Tongue (tissue), 2 donors: Measurements from ENCODE around the gene ELAPOR1. TPM values are rescaled to one million over a fixed set of nuclear protein-coding genes. Genes with fewer than 3 reads are reported as not detected.

Experiments
- DNase-seq: peaks from one replicate; pipeline ENCODE4 v3.0.0-alpha.2; 2015
- total RNA-seq: library from RNA; depleted of rRNA; stranded (reverse); fragments of >200 nt; gene quantifications from one replicate; pipeline ENCODE4 v1.2.3, GENCODE V29; 2014

Gene ELAPOR1
- 18.8 TPM for total RNA-seq

DNA sequence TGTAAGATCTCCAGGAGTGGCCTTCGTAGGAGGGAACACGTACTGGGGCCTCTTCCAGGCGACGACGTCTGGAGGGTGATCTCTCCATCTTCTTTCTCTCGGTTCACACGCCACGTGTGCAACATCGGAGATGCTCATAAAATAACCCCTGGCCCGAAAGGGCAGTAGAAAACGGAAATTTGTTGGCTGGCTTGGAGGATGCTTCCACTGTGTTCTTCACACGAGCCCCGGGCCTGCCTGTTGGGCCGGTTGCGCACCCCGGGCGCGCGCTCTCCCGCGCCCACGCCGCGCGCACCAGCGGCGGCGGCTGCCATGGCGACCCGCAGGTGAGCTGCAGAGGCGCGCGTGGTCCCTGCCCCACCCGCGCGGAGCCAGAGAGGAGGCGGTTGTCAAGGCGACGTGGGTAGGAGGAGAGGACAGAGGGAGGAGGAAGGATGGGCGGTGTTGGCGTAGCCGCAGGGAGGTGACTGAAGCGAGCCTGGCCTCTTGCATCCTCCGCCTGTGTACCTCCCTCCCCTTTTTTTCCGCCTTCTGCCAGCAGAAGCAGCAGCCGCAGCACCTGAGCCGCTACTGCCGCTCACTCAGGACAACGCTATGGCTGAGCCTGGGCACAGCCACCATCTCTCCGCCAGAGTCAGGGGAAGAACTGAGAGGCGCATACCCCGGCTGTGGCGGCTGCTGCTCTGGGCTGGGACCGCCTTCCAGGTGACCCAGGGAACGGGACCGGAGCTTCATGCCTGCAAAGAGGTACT, at the start of gene ELAPOR1:
TSS of gene ELAPOR1 (plus strand) at position 526 of the 752 bp plus-strand sequence. CDS start at position 595, 69 bp downstream.
- peak; percentile 57 for DNase-seq

- no peak for DNase-seq
These were observed 48.8 kb upstream of the ELAPOR1 start for GRCh38 chr1:109065137-109065536.

DNA sequence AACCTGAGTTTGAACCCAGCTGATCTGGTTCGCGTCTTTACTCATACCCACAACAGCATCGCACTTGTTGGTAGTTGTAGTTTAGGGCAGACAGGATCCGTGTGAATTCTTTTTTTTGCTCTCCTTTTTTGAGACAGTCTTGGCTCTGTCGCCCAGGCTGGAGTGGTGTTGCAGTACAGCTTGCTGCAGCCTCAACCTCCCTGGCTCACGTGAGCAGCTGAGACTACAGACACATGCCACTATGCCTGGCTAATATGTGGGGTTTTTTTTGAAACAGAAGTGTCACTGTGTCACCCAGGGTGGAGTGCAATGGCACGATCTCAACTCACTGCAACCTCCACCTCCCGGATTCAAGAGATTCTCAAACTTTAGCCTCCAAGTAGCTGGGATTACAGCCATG, 46.0 kb upstream of the ELAPOR1 start:
- no peak for DNase-seq

- DNase-seq = no peak
These were observed 44.6 kb upstream of the ELAPOR1 start for GRCh38 chr1:109069294-109069693.

- DNase-seq = peak; percentile 98
These were observed 38.1 kb upstream of the ELAPOR1 start, which contains the start of gene TAF13 for GRCh38 chr1:109075531-109076490. TAF13 (minus strand) TSS chr1:109076003; CDS start chr1:109075947, 56 bp downstream.

DNA sequence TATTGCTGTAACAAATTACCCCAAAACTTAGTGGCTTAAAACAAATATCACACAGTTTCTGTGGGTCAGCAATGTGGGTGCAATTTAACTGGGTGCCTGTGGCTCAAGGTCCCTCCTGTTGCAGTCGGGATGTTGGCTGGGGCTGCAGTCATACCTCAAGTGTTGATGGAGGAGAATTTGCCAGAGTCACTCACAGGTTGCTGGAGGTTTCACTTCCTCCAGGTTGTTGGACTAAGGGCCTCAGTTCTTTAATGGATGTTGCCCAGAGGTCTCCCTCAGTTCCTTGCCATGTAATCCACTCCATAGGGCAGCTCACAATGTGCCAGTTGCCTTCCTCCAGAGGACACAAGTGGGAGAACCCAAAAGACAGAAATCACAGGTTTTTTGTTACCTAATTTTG, 35.6 kb upstream of the ELAPOR1 start:
- no peak for DNase-seq

DNA sequence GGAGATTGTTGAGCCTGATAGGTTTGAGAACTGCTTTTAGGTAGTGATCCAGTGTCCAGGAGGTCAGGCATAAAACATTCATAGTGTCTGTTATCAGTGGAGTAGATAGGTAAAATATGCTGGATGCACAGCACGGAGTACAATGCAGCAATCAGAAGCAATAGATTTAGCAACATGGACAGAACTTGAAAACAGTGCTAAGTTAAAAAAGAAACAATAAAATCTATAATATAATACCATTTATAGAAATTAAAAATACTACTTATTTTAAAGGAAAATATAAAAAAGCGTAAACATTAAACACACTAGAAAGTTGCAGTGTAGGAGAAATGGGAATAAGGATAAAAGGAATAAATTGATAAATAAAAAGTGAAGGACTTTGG, 34.7 kb upstream of the ELAPOR1 start:
- no peak for DNase-seq

DNA sequence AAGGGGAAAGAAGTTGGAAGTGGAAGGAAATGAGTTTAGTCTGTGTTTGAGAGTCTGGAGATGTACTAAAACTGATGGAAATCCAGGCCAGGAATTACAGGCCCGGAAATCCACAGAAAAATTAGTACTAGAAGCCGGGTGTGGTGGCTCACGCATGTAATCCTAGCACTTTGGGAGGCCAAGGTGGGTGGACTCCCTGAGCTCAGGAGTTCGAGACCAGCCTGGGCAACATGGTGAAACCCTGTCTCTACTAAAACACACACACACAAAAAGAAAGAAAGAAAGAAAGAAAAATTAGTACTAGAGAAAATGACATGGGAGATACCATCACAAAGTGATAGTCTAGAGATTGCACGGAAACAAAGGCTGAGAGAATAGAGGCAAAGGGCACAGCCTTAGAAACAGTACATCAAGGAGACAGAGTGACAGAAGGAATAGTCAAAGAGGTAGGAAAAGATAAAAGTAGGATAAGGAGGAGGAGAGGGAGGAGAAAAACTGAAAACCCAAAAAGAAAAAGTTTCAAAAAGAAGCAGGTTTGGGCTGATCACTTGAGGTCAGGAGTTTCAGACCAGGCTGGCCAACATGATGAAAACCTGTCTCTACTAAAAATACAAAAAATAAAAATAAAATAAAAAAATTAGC, 33.4 kb upstream of the ELAPOR1 start:
- DNase-seq = no peak

DNA sequence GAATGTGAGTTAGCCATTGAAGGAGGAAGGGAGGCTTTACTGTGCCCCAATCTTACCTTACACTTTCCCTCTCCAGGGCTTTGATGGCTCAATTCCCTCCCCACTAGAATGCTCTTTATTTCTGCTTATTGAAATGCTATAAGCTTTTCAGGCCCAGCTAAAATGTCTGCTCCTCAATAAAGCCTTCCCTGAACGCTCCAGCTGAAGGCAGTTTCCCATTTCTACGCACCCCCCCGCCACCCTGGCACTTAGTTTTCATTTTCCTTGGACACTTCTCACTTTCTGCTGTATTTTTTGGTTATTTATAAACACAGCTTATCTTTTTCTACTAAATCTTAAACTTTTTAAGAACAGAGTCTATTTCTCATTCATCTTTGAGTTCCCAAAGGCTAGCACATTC, 30.4 kb upstream of the ELAPOR1 start:
- no peak for DNase-seq

DNA sequence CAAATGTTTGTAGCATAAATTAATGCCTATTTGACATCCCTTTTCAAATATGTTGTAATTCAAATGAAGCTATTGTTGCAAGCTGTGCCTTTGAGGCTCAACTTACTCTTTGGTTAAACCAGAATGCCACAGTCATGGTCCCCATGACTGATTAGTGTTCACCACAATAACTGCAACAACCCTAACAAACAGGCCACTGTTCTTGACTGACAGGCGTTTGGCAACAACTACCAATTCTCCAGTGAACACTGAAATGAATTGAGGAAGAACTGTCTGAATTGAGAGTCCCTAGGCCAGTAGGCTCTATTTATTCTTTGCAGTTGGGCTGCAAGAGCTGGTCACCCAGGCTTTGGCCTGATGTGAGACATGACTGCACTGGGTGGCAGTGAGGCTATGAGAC, 30.0 kb upstream of the ELAPOR1 start:
- DNase-seq = peak; percentile 22

GRCh38 chr1:109084563-109085517, 29.1 kb upstream of the ELAPOR1 start:
- no peak for DNase-seq

DNA sequence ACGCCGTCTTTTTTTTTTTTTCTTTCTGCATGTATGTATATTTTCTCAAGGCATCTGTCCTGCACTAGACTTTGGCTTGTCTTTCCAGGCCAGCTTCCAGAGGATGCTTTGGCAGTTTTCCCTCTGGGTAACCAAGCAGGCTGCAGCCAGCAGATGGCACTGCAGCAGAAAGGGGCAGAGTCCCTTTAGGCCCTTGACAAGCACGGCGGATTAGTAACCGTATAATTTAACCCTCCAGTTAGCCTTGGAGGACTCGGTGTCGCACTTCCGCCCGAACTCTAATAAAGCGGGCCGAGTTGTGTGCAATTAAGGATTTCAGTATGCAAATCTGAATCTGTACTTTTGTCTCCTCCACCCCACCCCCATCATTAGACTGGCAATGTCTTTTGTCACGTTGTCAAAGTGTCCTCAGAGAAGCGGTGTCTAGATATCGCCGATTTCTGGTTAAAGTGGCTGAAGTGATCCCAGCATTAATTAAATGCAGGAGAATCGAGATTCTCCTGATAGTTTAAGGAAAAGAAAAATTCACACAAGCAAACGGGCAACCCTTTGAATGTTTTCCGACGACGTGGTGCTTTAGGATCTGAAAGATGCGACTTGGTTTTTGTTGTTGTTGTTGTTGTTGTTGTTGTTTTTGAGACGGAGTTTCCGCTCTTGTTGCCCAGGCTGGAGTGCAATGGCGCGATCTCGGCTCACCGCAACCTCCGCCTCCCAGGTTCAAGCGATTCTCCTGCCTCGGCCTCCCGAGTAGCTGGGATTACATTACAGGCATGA, 24.5 kb upstream of the ELAPOR1 start:
- DNase-seq = peak; percentile 93

GRCh38 chr1:109090196-109091077, 23.5 kb upstream of the ELAPOR1 start, which contains the start of gene TMEM167B:
TMEM167B (plus strand) TSS chr1:109090764; CDS start chr1:109090873, 109 bp downstream.
- peak; percentile 97 for DNase-seq

GRCh38 chr1:109091078-109091838, 22.7 kb upstream of the ELAPOR1 start:
- no peak for DNase-seq

DNA sequence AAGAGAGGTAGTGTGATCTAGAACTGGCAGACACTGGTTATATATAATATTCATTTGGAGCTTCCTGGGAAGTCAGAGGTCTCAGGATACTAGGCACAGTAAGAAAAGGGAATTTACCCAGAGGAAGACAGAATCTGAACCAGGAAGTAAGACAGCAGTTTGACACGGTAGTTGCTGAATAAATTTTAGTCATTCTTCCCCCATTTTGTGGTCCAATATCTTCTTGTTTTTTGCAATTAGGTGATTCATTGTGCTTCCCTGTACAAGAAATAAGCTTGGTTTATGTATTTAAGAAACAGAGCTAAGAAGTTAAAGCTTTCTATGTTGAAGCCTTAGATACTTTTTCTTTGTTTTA, 22.1 kb upstream of the ELAPOR1 start:
- DNase-seq = peak; percentile 15

GRCh38 chr1:109094377-109094803, 19.5 kb upstream of the ELAPOR1 start:
- no peak for DNase-seq

GRCh38 chr1:109094871-109095270, 19.0 kb upstream of the ELAPOR1 start:
- no peak for DNase-seq

- no peak for DNase-seq
These were observed 18.3 kb upstream of the ELAPOR1 start for GRCh38 chr1:109095631-109096030.

- peak; percentile 33 for DNase-seq
These were observed 17.8 kb upstream of the ELAPOR1 start for GRCh38 chr1:109096120-109096519.
